ENCODE data around the gene GPR153.
"Not testable (repeated sequence)": the region's sequence is repeated elsewhere in the genome, so short reads cannot be mapped to it uniquely, and the experiment has no call there.

Gene GPR153

GRCh38 chr1:6260961-6261614 is at the start of gene GPR153:
GPR153 (minus strand) TSS chr1:6261098; CDS start chr1:6254905, 6,193 bp downstream.
- peak within 1 kb of the TSS; percentile 56 for H3K9ac ChIP-seq (ENCODE audit: insufficient read length)
- H3K4me3 ChIP-seq: peak within 1 kb of the TSS; percentile 88
- no peak for TF ChIP-seq EZH2 (IDR thresholded peaks at IDR 0.05)
- no peak for TF ChIP-seq POLR2AphosphoS5 (IDR thresholded peaks at IDR 0.05; ENCODE audit: borderline replicate concordance, low read depth, low read length)
- no peak for TF ChIP-seq FOXP2 (optimal IDR thresholded peaks at IDR 0.05; ENCODE audit: control extremely low read depth, extremely low read length, insufficient read depth)
- no peak for DNase-seq (ENCODE audit: low read depth, low spot score)
- H3K27ac ChIP-seq: no peak within 1 kb of the TSS
- H3K36me3 ChIP-seq (ENCODE audit: insufficient read depth, low read length): no peaks in the 10 kb centered on the region
- no peaks in the 10 kb centered on the region for H3K9me3 ChIP-seq (ENCODE audit: low read depth, low read length)

GRCh38 chr1:6310116-6310848 is 49.4 kb upstream of the GPR153 start:
- TF ChIP-seq POLR2AphosphoS5 (IDR thresholded peaks at IDR 0.05; ENCODE audit: borderline replicate concordance, low read depth, low read length): no peak
- no peak for TF ChIP-seq EZH2 (IDR thresholded peaks at IDR 0.05)
- TF ChIP-seq FOXP2 (optimal IDR thresholded peaks at IDR 0.05; ENCODE audit: control extremely low read depth, extremely low read length, insufficient read depth): no peak
- H3K36me3 ChIP-seq (ENCODE audit: insufficient read depth, low read length): no peaks in the 10 kb centered on the region
- no peak overlapping the region for H3K4me3 ChIP-seq
- H3K9ac ChIP-seq (ENCODE audit: insufficient read length): no peak overlapping the region
- no peak overlapping the region for H3K27ac ChIP-seq
- no peaks in the 10 kb centered on the region for H3K9me3 ChIP-seq (ENCODE audit: low read depth, low read length)
- DNase-seq (ENCODE audit: low read depth, low spot score): no peak

- Histone ChIP-seq H3K9ac (ENCODE audit: insufficient read length) (no peak overlapping the region), H3K36me3 (ENCODE audit: insufficient read depth, low read length) (no peaks in the 10 kb centered on the region), H3K9me3 (ENCODE audit: low read depth, low read length) (no peaks in the 10 kb centered on the region), H3K27ac (no peak overlapping the region), H3K4me3 (no peak overlapping the region)
- TF ChIP-seq FOXP2 (optimal IDR thresholded peaks at IDR 0.05; ENCODE audit: control extremely low read depth, extremely low read length, insufficient read depth) (no peak), POLR2AphosphoS5 (IDR thresholded peaks at IDR 0.05; ENCODE audit: borderline replicate concordance, low read depth, low read length) (no peak), EZH2 (IDR thresholded peaks at IDR 0.05) (no peak)
- DNase-seq (ENCODE audit: low read depth, low spot score): no peak
Observed at GRCh38 chr1:6309564-6309963, 48.7 kb upstream of the GPR153 start.

GRCh38 chr1:6308449-6308848 is 47.6 kb upstream of the GPR153 start:
- no peak overlapping the region for H3K4me3 ChIP-seq
- no peak overlapping the region for H3K27ac ChIP-seq
- H3K9me3 ChIP-seq (ENCODE audit: low read depth, low read length): no peaks in the 10 kb centered on the region
- no peak for TF ChIP-seq POLR2AphosphoS5 (IDR thresholded peaks at IDR 0.05; ENCODE audit: borderline replicate concordance, low read depth, low read length)
- H3K9ac ChIP-seq (ENCODE audit: insufficient read length): no peak overlapping the region
- no peak for DNase-seq (ENCODE audit: low read depth, low spot score)
- no peaks in the 10 kb centered on the region for H3K36me3 ChIP-seq (ENCODE audit: insufficient read depth, low read length)

- not testable (repeated sequence) for H3K9ac ChIP-seq (ENCODE audit: insufficient read length); H3K4me3 ChIP-seq; H3K36me3 ChIP-seq (ENCODE audit: insufficient read depth, low read length); H3K9me3 ChIP-seq (ENCODE audit: low read depth, low read length); H3K27ac ChIP-seq; DNase-seq (ENCODE audit: low read depth, low spot score)
Observed at GRCh38 chr1:6307682-6308081, 46.8 kb upstream of the GPR153 start.

- Histone ChIP-seq H3K36me3 (ENCODE audit: insufficient read depth, low read length) (no peaks in the 10 kb centered on the region), H3K27ac (no peak overlapping the region)
Observed at GRCh38 chr1:6307099-6307498, 46.2 kb upstream of the GPR153 start.

GRCh38 chr1:6303397-6304012 is 42.6 kb upstream of the GPR153 start:
- Histone ChIP-seq H3K27ac (no peak overlapping the region), H3K4me3 (no peak overlapping the region), H3K9ac (ENCODE audit: insufficient read length) (no peak overlapping the region), H3K36me3 (ENCODE audit: insufficient read depth, low read length) (no peaks in the 10 kb centered on the region), H3K9me3 (ENCODE audit: low read depth, low read length) (no peaks in the 10 kb centered on the region)
- DNase-seq (ENCODE audit: low read depth, low spot score): no peak
- TF ChIP-seq FOXP2 (optimal IDR thresholded peaks at IDR 0.05; ENCODE audit: control extremely low read depth, extremely low read length, insufficient read depth): no peak

More at GRCh38 chr1:6307099-6307498, 46.2 kb upstream of the GPR153 start:
- no peak for TF ChIP-seq FOXP2 (optimal IDR thresholded peaks at IDR 0.05; ENCODE audit: control extremely low read depth, extremely low read length, insufficient read depth)
- TF ChIP-seq EZH2 (IDR thresholded peaks at IDR 0.05): no peak
- TF ChIP-seq POLR2AphosphoS5 (IDR thresholded peaks at IDR 0.05; ENCODE audit: borderline replicate concordance, low read depth, low read length): no peak
- H3K9me3 ChIP-seq (ENCODE audit: low read depth, low read length): no peaks in the 10 kb centered on the region
- no peak overlapping the region for H3K9ac ChIP-seq (ENCODE audit: insufficient read length)
- DNase-seq (ENCODE audit: low read depth, low spot score): no peak
- no peak overlapping the region for H3K4me3 ChIP-seq

- H3K9ac ChIP-seq (ENCODE audit: insufficient read length): no peak overlapping the region
- TF ChIP-seq POLR2AphosphoS5 (IDR thresholded peaks at IDR 0.05; ENCODE audit: borderline replicate concordance, low read depth, low read length) (no peak), EZH2 (IDR thresholded peaks at IDR 0.05) (no peak), FOXP2 (optimal IDR thresholded peaks at IDR 0.05; ENCODE audit: control extremely low read depth, extremely low read length, insufficient read depth) (no peak)
Observed at GRCh38 chr1:6302568-6302967, 41.7 kb upstream of the GPR153 start.

More at GRCh38 chr1:6302568-6302967, 41.7 kb upstream of the GPR153 start:
- DNase-seq (ENCODE audit: low read depth, low spot score): no peak
- Histone ChIP-seq H3K9me3 (ENCODE audit: low read depth, low read length) (no peaks in the 10 kb centered on the region), H3K4me3 (no peak overlapping the region), H3K27ac (no peak overlapping the region), H3K36me3 (ENCODE audit: insufficient read depth, low read length) (no peaks in the 10 kb centered on the region)
